Measurements from ENCODE around the gene ETV4.
"Not testable (repeated sequence)": the region's sequence is repeated elsewhere in the genome, so short reads cannot be mapped to it uniquely, and the experiment has no call there.

Gene ETV4

GRCh38 chr17:43524945-43525575 is 21.1 kb downstream of the ETV4 start:
- in situ Hi-C loops (cut with HindIII; ENCODE audit: low sequenced_read_pairs) = loop anchor here (5.0 kb wide), 1 partner anchor 47 kb away; no protein-coding TSS in a partner anchor

GRCh38 chr17:43521389-43521788 is 24.8 kb downstream of the ETV4 start:
- in situ Hi-C loops (cut with HindIII; ENCODE audit: low sequenced_read_pairs) = no loop called here

- in situ Hi-C loops (cut with HindIII; ENCODE audit: low sequenced_read_pairs) = no loop called here
Measured at GRCh38 chr17:43517615-43518386, 28.3 kb downstream of the ETV4 start.

GRCh38 chr17:43517161-43517560 is 29.0 kb downstream of the ETV4 start:
- in situ Hi-C loops (cut with HindIII; ENCODE audit: low sequenced_read_pairs) = no loop called here

GRCh38 chr17:43515656-43516055 is 30.5 kb downstream of the ETV4 start:
- in situ Hi-C loops (cut with HindIII; ENCODE audit: low sequenced_read_pairs) = no loop called here

- in situ Hi-C loops (cut with HindIII; ENCODE audit: low sequenced_read_pairs) = not testable (repeated sequence)
Measured at GRCh38 chr17:43511199-43511598, 34.9 kb downstream of the ETV4 start.

- in situ Hi-C loops (cut with HindIII; ENCODE audit: low sequenced_read_pairs) = loop anchor here (5.0 to 10.0 kb wide), 2 partner anchors 55 to 258 kb away; no protein-coding TSS in a partner anchor
Measured at GRCh38 chr17:43509440-43509839, 36.7 kb downstream of the ETV4 start.

GRCh38 chr17:43490621-43491020 is 55.5 kb downstream of the ETV4 start:
- in situ Hi-C loops (cut with HindIII; ENCODE audit: low sequenced_read_pairs) = no loop called here

GRCh38 chr17:43483674-43484551 is 62.2 kb downstream of the ETV4 start, which contains the start of gene DHX8:
TSS of gene DHX8 (plus strand) at chr17:43483975. CDS start at chr17:43484038, 63 bp downstream.
- in situ Hi-C loops (cut with HindIII; ENCODE audit: low sequenced_read_pairs) = no loop called here

- in situ Hi-C loops (cut with HindIII; ENCODE audit: low sequenced_read_pairs) = no loop called here
Measured at GRCh38 chr17:43482103-43483012, 63.8 kb downstream of the ETV4 start.

GRCh38 chr17:43479948-43480347 is 66.2 kb downstream of the ETV4 start:
- in situ Hi-C loops (cut with HindIII; ENCODE audit: low sequenced_read_pairs) = no loop called here
